Uterus (tissue), 2 donors: Measurements from ENCODE around the gene ATOSA.

Experiments
- POLR2A ChIP-seq, 2 donors: fragments of 450-650 bp; IDR thresholded peaks; one replicate each; pipeline ENCODE4 v1.6.1; 2016; ENCODE audit warnings: antibody characterized with exemption in 2 of 2, mild to moderate bottlenecking in 1 of 2, moderate library complexity in 1 of 2
- TF ChIP-seq, protein P1 (sequence below), 4 experiments: fragments of 200-600 bp in 2 of 4; fragments of 450-650 bp in 2 of 4; sonication (generic) in 2 of 4; IDR thresholded peaks; one replicate each; pipeline ENCODE4 v1.5.1; 2016 to 2019; ENCODE audit warnings: antibody characterized with exemption in 4 of 4, mild to moderate bottlenecking in 2 of 4, moderate library complexity in 1 of 4

DNA sequence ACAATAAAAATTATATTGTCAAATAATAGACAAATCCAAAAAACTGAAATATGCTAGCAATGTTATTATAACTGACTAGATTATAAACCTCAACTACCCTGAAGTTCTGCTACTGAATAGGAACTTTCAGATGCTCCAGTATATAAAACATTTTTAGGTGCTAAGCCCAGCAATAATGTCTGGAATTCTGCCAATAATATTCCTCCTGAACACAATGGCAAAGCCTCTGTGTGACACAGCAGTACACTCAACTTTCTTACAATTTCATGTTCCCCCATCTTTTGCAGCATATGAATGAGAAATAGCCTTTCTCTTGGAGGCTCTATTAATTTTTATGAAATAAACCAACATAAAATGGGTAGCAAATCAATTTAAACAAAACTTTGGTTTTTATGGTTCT is 29.5 kb downstream of the ATOSA start:
- TF ChIP-seq POLR2A (IDR thresholded peaks at IDR 0.05), result no peak
- TF ChIP-seq, protein P1, sequence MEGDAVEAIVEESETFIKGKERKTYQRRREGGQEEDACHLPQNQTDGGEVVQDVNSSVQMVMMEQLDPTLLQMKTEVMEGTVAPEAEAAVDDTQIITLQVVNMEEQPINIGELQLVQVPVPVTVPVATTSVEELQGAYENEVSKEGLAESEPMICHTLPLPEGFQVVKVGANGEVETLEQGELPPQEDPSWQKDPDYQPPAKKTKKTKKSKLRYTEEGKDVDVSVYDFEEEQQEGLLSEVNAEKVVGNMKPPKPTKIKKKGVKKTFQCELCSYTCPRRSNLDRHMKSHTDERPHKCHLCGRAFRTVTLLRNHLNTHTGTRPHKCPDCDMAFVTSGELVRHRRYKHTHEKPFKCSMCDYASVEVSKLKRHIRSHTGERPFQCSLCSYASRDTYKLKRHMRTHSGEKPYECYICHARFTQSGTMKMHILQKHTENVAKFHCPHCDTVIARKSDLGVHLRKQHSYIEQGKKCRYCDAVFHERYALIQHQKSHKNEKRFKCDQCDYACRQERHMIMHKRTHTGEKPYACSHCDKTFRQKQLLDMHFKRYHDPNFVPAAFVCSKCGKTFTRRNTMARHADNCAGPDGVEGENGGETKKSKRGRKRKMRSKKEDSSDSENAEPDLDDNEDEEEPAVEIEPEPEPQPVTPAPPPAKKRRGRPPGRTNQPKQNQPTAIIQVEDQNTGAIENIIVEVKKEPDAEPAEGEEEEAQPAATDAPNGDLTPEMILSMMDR (IDR thresholded peaks at IDR 0.05), result no peak
